GM12891 (cell line): ENCODE results near the gene PPP1R26.
"Not testable (repeated sequence)": the region's sequence is repeated elsewhere in the genome, so short reads cannot be mapped to it uniquely, and the experiment has no call there.

Experiments used
- PAX5 ChIP-seq: IDR thresholded peaks from 2 replicates; pipeline ENCODE4 v1.6.1; 2011; ENCODE audit warnings: low read length, moderate library complexity, mild to moderate bottlenecking; ENCODE audit not compliant: insufficient read depth, severe bottlenecking
- POLR2A ChIP-seq: IDR thresholded peaks from 2 replicates; pipeline ENCODE4 v1.6.1; 2011; ENCODE audit warnings: low read depth, low read length, control low read depth
- POLR2AphosphoS5 ChIP-seq: IDR thresholded peaks from 2 replicates; pipeline ENCODE4 v1.6.1; 2011; ENCODE audit warnings: low read depth, low read length, control low read depth

DNA sequence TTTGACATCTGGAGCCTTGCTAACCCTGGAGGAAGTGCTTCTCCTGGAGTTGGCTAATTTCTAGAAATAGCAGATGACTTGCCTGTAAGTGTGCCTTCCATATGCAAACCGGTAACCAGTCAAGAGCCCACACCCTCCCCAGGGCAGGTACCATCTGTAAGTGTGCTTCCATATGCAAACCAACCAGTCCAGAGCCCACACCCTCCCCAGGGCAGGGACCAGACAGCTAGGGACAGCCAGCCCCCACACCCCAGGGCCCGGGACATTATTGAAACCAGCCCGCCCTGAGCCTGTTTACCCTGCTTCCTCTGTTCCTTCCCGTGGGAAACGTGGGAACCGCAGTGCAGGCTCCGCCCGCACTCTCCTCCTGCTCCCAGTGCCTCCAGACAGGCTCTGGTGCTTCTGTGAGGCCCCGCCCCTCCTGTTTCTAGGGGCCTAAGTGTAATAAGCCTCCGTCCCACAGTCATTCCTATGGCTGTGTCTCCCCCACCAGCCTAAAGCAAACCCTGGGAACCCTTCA is 54.7 kb downstream of the PPP1R26 start:
- not testable (repeated sequence) for TF ChIP-seq PAX5, POLR2AphosphoS5, POLR2A
